ENCODE results near the gene ANKRD13B. TPM values are rescaled to one million over a fixed set of nuclear protein-coding genes. Genes with fewer than 3 reads are reported as not detected.
A peak's percentile ranks its signal among the peaks of the same experiment; 100 is the strongest.

Gene ANKRD13B
- 10 to 100 TPM in 1 of 5 donors, 1 to 10 TPM in 3, not detected in 1; 1.8 to 12.3 (median 5.6) TPM for total RNA-seq
- 1 to 10 TPM; 2.6 to 4.2 (median 2.9) TPM for polyA plus RNA-seq
- long read RNA-seq, donor 1, result 0 reads
- long read RNA-seq, donor 2, partial matches to known transcripts, result 0 of 1 reads
- long read RNA-seq, donor 2, other reads (novel, unspliced or antisense), result 0 of 1 reads
- long read RNA-seq, donor 3, partial matches to known transcripts, result 8 of 8 reads
- long read RNA-seq, donor 3, other reads (novel, unspliced or antisense), result 0 of 8 reads
- long read RNA-seq, donor 4, result 0 reads
- long read RNA-seq, donor 5, partial matches to known transcripts, result 0 of 2 reads
- long read RNA-seq, donor 5, other reads (novel, unspliced or antisense), result 0 of 2 reads
- long read RNA-seq, donor 6, partial matches to known transcripts, result 0 of 2 reads
- long read RNA-seq, donor 6, other reads (novel, unspliced or antisense), result 0 of 2 reads
- long read RNA-seq, donor 7, partial matches to known transcripts, result 0 of 1 reads
- long read RNA-seq, donor 7, other reads (novel, unspliced or antisense), result 0 of 1 reads
- long read RNA-seq, donor 8, partial matches to known transcripts, result 0 of 1 reads
- long read RNA-seq, donor 8, other reads (novel, unspliced or antisense), result 0 of 1 reads
- long read RNA-seq, donor 9, result 0 reads
- long read RNA-seq, donor 10, result 0 reads

DNA sequence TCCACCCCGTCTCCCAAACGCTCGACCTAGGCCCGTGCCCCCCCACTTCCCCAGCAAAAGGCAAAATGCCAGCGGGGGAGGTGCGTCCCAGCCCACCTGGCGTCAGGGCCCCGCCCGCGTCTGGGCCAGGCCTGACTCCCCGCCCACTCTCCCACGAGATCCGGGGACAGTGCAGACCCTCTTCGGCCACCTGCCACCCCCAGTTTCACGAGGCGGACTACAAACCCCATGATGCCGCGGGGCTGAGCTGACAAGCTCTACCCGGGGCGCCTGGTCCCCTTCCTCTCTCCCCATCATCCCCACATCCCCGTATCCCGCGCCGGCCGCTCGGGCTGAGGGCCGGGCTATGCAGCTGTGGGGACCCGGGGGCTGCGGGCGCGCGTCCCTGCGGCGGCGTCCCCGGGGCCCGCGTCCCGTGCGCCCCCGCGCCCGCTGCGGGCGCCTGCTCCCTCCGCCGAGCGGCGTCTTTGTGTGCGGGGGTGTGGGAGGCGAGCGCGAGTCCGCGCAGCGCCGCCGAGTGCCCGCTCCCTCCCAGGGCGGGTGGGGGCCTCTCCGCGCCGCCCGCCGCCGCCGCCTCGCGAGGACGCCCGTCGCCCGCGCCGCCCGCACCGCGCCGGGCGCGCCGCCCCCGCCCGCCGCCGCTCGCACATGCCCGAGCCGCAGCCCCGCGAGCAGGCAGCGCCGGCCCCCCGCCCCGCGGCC is at the start of gene ANKRD13B:
Gene ANKRD13B (plus strand): TSS at position 283 of the 702 bp plus-strand sequence. CDS start 490 bp downstream, outside the sequence.
- no peaks in the 10 kb centered on the region for H3K9me3 ChIP-seq
- H3K4me1 ChIP-seq, result peaks cover 46 to 64% (median 55%) of the 10 kb centered on the region in 4 donors
- WGBS, 5 donors, result 0 to 1% (median 0%) methylated on average over 43 to 88 of the region's 96 CpGs
- peak within 1 kb of the TSS; percentile 66 to 84 (median 73) for H3K4me3 ChIP-seq
- TF ChIP-seq CTCF (IDR thresholded peaks at IDR 0.05), result no peak
- peak within 1 kb of the TSS; percentile 43 to 90 (median 84) for H3K27ac ChIP-seq
- intact Hi-C loops (cut with DNase I; ENCODE audit: low total_unique reads), result no loop called here
- DNase-seq, result peak in 1 of 2 donors; percentile 81
- H3K27me3 ChIP-seq, result peaks cover 0 to 9% (median 0%) of the 10 kb centered on the region in 3 donors
- no peaks in the 10 kb centered on the region for H3K36me3 ChIP-seq

DNA sequence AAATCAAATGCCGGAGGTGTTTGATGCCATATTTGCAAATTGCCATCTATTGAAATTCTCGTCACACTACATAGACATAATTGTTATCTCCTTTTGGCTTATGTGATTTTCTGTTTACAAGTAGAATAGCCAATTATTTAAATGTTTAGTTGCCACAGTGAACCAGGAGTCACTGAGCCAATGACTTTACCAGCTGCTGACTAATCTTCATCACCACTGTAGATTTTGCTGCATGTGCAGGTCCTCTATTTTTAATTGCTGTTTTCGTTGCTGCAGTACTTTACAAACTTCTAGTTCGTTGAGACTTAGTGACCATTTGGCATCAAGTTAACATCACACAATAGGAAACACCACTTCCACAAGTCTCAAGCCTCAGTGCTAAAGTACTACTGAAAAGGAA is 48.9 kb upstream of the ANKRD13B start:
- no peaks in the 10 kb centered on the region for H3K27me3 ChIP-seq
- peaks cover 0 to 6% (median 0%) of the 10 kb centered on the region in 4 donors for H3K4me1 ChIP-seq
- H3K27ac ChIP-seq, result no peak overlapping the region
- no peak overlapping the region for H3K4me3 ChIP-seq
- DNase-seq, result no peak
- no peaks in the 10 kb centered on the region for H3K9me3 ChIP-seq
- TF ChIP-seq EP300 (IDR thresholded peaks at IDR 0.05) (no peak), POLR2A (IDR thresholded peaks at IDR 0.05) (no peak), POLR2AphosphoS5 (IDR thresholded peaks at IDR 0.05) (no peak), CTCF (IDR thresholded peaks at IDR 0.05) (no peak)
- WGBS, 5 donors, result 83 to 89% (median 86%) methylated on average over 4 of the region's 4 CpGs
- intact Hi-C loops (cut with DNase I; ENCODE audit: low total_unique reads), result no loop called here
- H3K36me3 ChIP-seq, result peaks cover 19 to 62% (median 52%) of the 10 kb centered on the region in 4 donors

- Histone ChIP-seq H3K9me3 (no peaks in the 10 kb centered on the region), H3K27me3 (no peaks in the 10 kb centered on the region), H3K4me3 (no peak overlapping the region), H3K4me1 (peaks cover 0 to 9% (median 0%) of the 10 kb centered on the region in 4 donors), H3K36me3 (peaks cover 12 to 42% (median 34%) of the 10 kb centered on the region in 4 donors), H3K27ac (no peak overlapping the region)
- TF ChIP-seq EP300 (IDR thresholded peaks at IDR 0.05) (no peak), CTCF (IDR thresholded peaks at IDR 0.05) (no peak), POLR2AphosphoS5 (IDR thresholded peaks at IDR 0.05) (no peak), POLR2A (IDR thresholded peaks at IDR 0.05) (no peak)
- WGBS, 5 donors, result 54 to 83% (median 67%) methylated on average over 1 of the region's 1 CpG
- intact Hi-C loops (cut with DNase I; ENCODE audit: low total_unique reads), result no loop called here
- DNase-seq, result no peak
Observed at GRCh38 chr17:29546085-29546484, 46.8 kb upstream of the ANKRD13B start.

GRCh38 chr17:29546830-29547229 is 46.1 kb upstream of the ANKRD13B start:
- no peak overlapping the region for H3K4me3 ChIP-seq
- H3K36me3 ChIP-seq, result peaks cover 12 to 34% (median 26%) of the 10 kb centered on the region in 4 donors
- H3K27ac ChIP-seq, result no peak overlapping the region
- TF ChIP-seq EP300 (IDR thresholded peaks at IDR 0.05) (no peak), CTCF (IDR thresholded peaks at IDR 0.05) (no peak), POLR2A (IDR thresholded peaks at IDR 0.05) (no peak), POLR2AphosphoS5 (IDR thresholded peaks at IDR 0.05) (no peak)
- peaks cover 0 to 9% (median 0%) of the 10 kb centered on the region in 4 donors for H3K4me1 ChIP-seq
- 82 to 96% (median 94%) methylated on average over 1 of the region's 1 CpG for whole genome bisulfite sequencing, 5 donors
- intact Hi-C loops (cut with DNase I; ENCODE audit: low total_unique reads), result no loop called here
- no peaks in the 10 kb centered on the region for H3K9me3 ChIP-seq
- no peaks in the 10 kb centered on the region for H3K27me3 ChIP-seq
- DNase-seq, result no peak

All from stomach (tissue), 19 donors.